Activated CD4-positive, CD25-positive, alpha-beta regulatory T cell treated with anti-CD3 and anti-CD28 coated beads, Interleukin-2, amount 50 U/mL, for 16 hours (primary cell): Measurements from ENCODE around the gene GGN.
"Not testable (repeated sequence)": the region's sequence is repeated elsewhere in the genome, so short reads cannot be mapped to it uniquely, and the experiment has no call there.

Experiments used
- DNase-seq: peaks from one replicate; pipeline ENCODE4 v3.0.0-alpha.2; 2020; ENCODE audit warnings: low read depth, low spot score

The GGN gene

GRCh38 chr19:38362076-38362945, 25.5 kb downstream of the GGN start:
- peak; percentile 39 for DNase-seq

DNA sequence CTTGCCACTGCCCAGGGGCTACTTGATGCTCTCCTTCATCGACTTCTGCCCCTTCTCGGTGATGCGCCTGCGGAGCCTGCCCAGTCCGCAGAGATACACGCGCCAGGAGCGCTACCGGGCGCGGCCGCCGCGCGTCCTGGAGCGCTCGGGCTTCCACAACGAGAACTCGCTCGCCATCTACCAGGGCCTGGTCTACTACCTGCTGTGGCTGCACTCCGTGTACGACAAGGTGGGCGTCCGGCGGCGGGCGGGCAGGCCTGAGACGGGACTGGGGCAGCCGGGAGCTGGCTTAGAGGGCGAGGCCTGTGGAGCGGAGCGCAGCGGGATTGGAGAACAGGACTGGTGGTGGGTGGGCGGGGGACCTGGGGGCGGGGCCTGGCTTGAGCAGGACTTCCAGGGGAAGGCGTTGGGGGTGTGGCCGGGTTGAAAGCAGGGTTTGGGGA, 26.2 kb downstream of the GGN start:
- peak; percentile 9 for DNase-seq

GRCh38 chr19:38360839-38361631, 26.8 kb downstream of the GGN start:
- no peak for DNase-seq

GRCh38 chr19:38360351-38360750, 27.5 kb downstream of the GGN start:
- DNase-seq: no peak

- no peak for DNase-seq
These were observed 28.4 kb downstream of the GGN start for GRCh38 chr19:38359242-38360021.

GRCh38 chr19:38358071-38358470, 29.8 kb downstream of the GGN start:
- no peak for DNase-seq

GRCh38 chr19:38355728-38356725, 31.8 kb downstream of the GGN start:
- DNase-seq: no peak

DNA sequence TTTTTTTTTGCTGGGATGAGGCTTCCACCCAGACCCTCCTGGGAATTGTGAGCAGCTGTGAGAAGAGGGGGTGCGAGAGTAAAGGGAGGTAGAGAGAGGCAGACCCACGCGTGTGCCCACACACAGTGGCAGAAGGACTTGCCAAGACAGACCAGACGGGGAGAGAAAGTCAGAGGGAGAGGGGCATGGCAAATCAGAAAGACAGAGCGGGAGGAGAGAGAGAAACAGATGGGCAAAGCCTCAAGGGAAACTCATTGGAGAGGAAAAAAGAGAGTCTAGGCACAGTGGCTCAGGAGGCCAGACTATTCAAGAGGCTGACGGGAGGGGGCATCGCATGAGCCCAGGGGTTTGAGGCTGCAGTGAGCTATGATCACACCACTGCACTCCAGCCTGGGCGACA, 35.2 kb downstream of the GGN start:
- DNase-seq: no peak

DNA sequence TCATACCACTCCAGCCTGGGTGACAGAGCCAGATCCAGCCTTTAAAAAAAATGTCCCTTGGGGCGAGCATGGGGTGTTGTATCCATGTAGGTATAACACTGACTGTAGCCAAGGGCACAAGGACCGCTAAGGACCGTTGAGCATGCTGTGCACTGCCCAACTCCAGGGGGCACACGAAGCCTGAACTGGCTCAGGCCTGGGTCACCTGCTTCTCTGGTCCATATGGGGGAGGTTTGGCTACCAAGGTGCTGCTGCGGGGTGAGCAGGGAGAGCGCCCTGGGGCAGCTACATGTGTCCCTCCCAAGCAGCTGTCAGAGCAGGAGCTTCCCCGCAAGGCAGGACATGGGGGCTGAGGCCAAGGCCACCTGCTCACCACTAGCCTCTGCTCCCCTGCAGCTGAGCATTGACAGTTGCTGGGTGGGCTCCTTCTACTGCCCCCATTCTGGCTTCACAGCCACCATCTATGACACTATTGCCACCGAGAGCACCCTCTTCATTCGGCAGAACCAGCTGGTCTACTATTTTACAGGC, 35.9 kb downstream of the GGN start:
- no peak for DNase-seq

GRCh38 chr19:38350883-38351282, 37.0 kb downstream of the GGN start:
- no peak for DNase-seq

DNA sequence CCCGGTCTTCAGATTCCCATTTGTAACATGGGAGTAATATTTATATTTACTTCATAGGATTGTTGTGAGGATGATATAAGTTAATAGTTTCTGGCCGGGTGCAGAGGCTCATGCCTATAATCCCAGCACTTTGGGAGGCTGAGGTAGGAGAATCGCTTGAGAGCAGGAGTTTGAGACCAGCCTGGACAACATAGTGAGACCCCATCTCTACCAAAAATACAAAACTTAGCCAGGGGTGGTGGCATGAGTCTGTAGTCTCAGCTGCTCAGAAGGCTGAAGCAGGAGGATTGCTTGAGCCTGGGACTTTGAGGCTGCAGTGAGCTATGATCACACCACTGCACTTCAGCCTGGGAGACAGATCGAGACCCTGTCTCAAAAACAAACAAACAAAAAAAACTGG, 41.0 kb downstream of the GGN start:
- DNase-seq: no peak

- no peak for DNase-seq
These were observed 46.9 kb downstream of the GGN start for GRCh38 chr19:38340927-38341326.

GRCh38 chr19:38339011-38339410, 48.8 kb downstream of the GGN start:
- not testable (repeated sequence) for DNase-seq

DNA sequence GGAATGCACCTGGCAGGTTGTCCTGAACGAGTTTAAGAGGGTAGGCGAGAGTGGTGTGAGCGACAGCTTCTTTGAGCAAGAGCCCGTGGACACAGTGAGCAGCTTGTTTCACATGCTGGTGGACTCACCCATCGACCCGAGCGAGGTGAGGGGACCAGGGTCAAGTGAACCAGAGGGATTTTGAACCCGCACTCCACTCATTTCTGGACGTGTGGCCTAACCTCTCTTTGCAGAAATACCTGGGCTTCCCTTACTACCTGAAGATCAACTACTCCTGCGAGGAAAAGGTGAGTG, 50.5 kb downstream of the GGN start:
- DNase-seq: no peak

DNA sequence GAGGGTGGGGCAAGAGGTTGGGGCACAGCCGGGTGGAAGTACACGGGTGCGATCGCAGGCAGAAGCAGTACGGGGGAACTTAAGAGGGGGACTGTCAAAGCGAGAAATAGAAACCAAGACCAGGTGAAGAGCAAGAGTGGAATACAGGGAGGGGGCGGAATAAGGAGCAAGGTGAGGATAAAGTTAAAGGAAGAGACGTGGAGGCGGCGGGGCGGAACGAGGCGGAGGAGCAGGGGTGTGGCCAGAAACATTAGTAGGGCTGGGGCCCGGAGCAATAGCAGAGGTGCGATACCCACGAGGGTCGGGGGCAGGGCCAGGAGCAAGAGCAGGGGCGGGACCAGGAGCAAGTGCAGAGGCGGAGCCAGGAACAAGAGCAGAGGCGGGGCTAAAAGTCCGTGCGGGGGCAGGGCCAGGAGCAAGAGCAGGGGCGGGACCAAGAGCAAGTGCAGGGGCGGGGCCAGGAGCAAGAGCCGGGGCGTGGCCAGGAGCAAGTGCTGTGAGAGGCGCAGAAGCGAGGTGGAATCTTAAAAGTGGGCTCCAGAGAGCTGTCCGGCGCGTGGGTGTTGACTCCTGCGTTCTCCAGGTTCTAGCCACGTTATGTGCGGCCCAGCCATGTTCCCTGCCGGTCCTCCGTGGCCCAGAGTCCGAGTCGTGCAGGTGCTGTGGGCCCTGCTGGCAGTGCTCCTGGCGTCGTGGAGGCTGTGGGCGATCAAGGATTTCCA, 51.0 kb downstream of the GGN start:
- peak; percentile 84 for DNase-seq

GRCh38 chr19:38335949-38336637, 51.7 kb downstream of the GGN start:
- DNase-seq: peak; percentile 90
